Measurements from ENCODE around the gene ASTN2.

The ASTN2 gene

DNA sequence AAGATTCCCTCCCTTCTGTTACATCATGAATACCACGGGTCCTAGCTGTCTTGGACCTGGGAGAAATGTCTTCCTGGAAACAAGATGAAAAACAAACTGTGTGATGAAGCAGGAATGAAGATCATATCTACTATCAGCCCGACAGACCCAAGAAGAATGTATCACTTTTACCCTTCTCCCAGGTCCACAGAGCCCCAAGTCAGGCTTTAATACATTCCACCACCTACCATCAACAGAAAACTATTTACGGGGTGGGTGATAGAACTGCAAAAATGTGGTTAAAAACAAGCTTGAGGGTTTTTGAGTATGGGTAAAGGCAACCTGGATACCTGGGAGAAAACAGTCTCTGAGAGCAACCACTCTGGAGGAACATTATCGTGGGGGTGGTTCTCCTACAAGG lies 400.8 kb downstream of the ASTN2 start:
- no peak overlapping the region for H3K27ac ChIP-seq (ENCODE audit: low read depth, low read length)
- H3F3A ChIP-seq (ENCODE audit: control insufficient read depth, insufficient read depth), result no peaks in the 10 kb centered on the region
- H4K20me1 ChIP-seq (ENCODE audit: control insufficient read depth, insufficient read depth, low read depth, low read length), result peaks cover 4% of the 10 kb centered on the region; the same call in 1 of the 2 replicates

DNA sequence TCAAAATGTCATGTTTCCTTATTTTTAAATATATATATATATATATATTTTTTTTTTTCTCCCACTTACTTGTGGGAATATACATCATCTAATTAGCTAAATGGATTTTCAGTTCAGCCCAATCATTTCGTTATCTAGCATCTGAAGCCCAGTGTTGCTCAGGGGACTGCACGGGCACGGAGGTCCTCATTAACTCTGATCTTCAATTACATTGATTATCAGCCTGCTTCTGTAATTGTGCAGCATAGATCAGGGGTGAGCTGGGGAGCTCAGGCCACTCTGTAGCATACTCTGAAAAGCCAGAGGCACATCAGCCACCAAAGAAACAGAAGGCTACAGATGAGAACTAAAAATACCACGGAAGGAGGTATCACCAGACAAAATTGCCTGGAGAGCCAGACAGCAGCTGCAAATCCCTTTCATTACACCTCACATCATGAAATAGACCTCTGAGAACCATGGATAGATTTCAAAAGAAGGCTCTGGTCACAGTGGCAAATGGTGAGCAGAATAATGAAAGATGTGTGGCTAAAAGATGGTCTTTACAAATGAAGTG lies 401.3 kb downstream of the ASTN2 start:
- Histone ChIP-seq H3K27ac (ENCODE audit: low read depth, low read length) (no peak overlapping the region), H3K27me3 (ENCODE audit: control insufficient read depth, low read length) (no peaks in the 10 kb centered on the region), H3K9me2 (replicated peaks; ENCODE audit: control insufficient read depth, low read length) (no peaks in the 10 kb centered on the region), H3K4me1 (ENCODE audit: control insufficient read depth, low read length) (no peaks in the 10 kb centered on the region), H3K4me3 (ENCODE audit: low read length) (no peak overlapping the region), H4K20me1 (ENCODE audit: control insufficient read depth, insufficient read depth, low read depth, low read length) (peaks cover under 1% of the 10 kb centered on the region; the same call in 1 of the 2 replicates), H3K9me3 (ENCODE audit: control insufficient read depth, insufficient read depth, low read length) (no peaks in the 10 kb centered on the region), H3K79me2 (ENCODE audit: control insufficient read depth, low read length) (no peaks in the 10 kb centered on the region), H3F3A (ENCODE audit: control insufficient read depth, insufficient read depth) (no peaks in the 10 kb centered on the region), H3K4me2 (ENCODE audit: low read length) (no peak overlapping the region), H3K36me3 (ENCODE audit: control insufficient read depth, low read length) (0 out of 2 replicates have a peak, but pooled peaks cover 3% of the 10 kb centered on the region)
- no peak for TF ChIP-seq EZH2phosphoT487 (IDR thresholded peaks at IDR 0.05; ENCODE audit: borderline replicate concordance, low read length)
- TF ChIP-seq, protein P1, sequence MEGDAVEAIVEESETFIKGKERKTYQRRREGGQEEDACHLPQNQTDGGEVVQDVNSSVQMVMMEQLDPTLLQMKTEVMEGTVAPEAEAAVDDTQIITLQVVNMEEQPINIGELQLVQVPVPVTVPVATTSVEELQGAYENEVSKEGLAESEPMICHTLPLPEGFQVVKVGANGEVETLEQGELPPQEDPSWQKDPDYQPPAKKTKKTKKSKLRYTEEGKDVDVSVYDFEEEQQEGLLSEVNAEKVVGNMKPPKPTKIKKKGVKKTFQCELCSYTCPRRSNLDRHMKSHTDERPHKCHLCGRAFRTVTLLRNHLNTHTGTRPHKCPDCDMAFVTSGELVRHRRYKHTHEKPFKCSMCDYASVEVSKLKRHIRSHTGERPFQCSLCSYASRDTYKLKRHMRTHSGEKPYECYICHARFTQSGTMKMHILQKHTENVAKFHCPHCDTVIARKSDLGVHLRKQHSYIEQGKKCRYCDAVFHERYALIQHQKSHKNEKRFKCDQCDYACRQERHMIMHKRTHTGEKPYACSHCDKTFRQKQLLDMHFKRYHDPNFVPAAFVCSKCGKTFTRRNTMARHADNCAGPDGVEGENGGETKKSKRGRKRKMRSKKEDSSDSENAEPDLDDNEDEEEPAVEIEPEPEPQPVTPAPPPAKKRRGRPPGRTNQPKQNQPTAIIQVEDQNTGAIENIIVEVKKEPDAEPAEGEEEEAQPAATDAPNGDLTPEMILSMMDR (IDR thresholded peaks at IDR 0.05; ENCODE audit: low read depth, low read length, poor library complexity, severe bottlenecking), result no peak

More for the DNA sequence above, 400.8 kb downstream of the ASTN2 start:
- H3K79me2 ChIP-seq (ENCODE audit: control insufficient read depth, low read length), result no peaks in the 10 kb centered on the region
- TF ChIP-seq, protein P1 (IDR thresholded peaks at IDR 0.05; ENCODE audit: low read depth, low read length, poor library complexity, severe bottlenecking), result no peak
- TF ChIP-seq EZH2phosphoT487 (IDR thresholded peaks at IDR 0.05; ENCODE audit: borderline replicate concordance, low read length), result no peak
- H3K36me3 ChIP-seq (ENCODE audit: control insufficient read depth, low read length), result 0 out of 2 replicates have a peak, but pooled peaks cover 3% of the 10 kb centered on the region
- H3K4me2 ChIP-seq (ENCODE audit: low read length), result no peak overlapping the region
- no peaks in the 10 kb centered on the region for H3K27me3 ChIP-seq (ENCODE audit: control insufficient read depth, low read length)
- no peaks in the 10 kb centered on the region for H3K9me3 ChIP-seq (ENCODE audit: control insufficient read depth, insufficient read depth, low read length)
- H3K4me3 ChIP-seq (ENCODE audit: low read length), result no peak overlapping the region
- no peaks in the 10 kb centered on the region for H3K9me2 ChIP-seq (replicated peaks; ENCODE audit: control insufficient read depth, low read length)
- H3K4me1 ChIP-seq (ENCODE audit: control insufficient read depth, low read length), result no peaks in the 10 kb centered on the region

DNA sequence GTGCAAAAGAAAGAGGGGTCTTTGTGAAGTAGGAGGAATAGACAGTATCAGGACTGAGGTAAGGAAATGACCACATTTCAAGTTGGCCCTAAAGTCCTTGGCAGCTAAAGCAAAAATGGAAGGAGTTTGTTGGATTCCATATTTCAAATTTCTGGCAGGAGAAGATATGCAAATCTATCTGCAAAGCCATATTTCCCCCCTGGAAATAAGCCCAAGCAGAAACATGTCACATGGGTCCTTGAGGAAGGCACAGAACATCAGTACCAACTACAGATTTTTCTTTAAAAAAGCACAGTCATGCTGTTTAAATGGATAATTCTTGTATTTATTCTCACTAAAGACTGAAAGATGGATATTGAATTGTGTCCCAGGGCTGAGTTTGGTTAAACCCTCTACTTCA lies 404.8 kb downstream of the ASTN2 start:
- no peaks in the 10 kb centered on the region for H3K27me3 ChIP-seq (ENCODE audit: control insufficient read depth, low read length)
- peaks cover 23% of the 10 kb centered on the region for H3K36me3 ChIP-seq (ENCODE audit: control insufficient read depth, low read length)
- TF ChIP-seq, protein P1 (IDR thresholded peaks at IDR 0.05; ENCODE audit: low read depth, low read length, poor library complexity, severe bottlenecking), result no peak
- TF ChIP-seq EZH2phosphoT487 (IDR thresholded peaks at IDR 0.05; ENCODE audit: borderline replicate concordance, low read length), result no peak
- H3K4me1 ChIP-seq (ENCODE audit: control insufficient read depth, low read length), result no peaks in the 10 kb centered on the region
- H3K9me3 ChIP-seq (ENCODE audit: control insufficient read depth, insufficient read depth, low read length), result no peaks in the 10 kb centered on the region
- no peaks in the 10 kb centered on the region for H4K20me1 ChIP-seq (ENCODE audit: control insufficient read depth, insufficient read depth, low read depth, low read length)
- no peaks in the 10 kb centered on the region for H3K9me2 ChIP-seq (replicated peaks; ENCODE audit: control insufficient read depth, low read length)
- H3K79me2 ChIP-seq (ENCODE audit: control insufficient read depth, low read length), result no peaks in the 10 kb centered on the region
- H3K4me2 ChIP-seq (ENCODE audit: low read length), result no peak overlapping the region
- no peak overlapping the region for H3K27ac ChIP-seq (ENCODE audit: low read depth, low read length)
- no peak overlapping the region for H3K4me3 ChIP-seq (ENCODE audit: low read length)
- no peaks in the 10 kb centered on the region for H3F3A ChIP-seq (ENCODE audit: control insufficient read depth, insufficient read depth)

Data from DOHH2 (cell line).